ENCODE data around the gene ARID1B.

Gene ARID1B

GRCh38 chr6:156910011-156910334, 132.8 kb downstream of the ARID1B start:
- no peak overlapping the region for H3K4me3 ChIP-seq (ENCODE audit: low read depth, low read length)
- no peak for DNase-seq (ENCODE audit: low read depth)
- TF ChIP-seq CTCF (conservative IDR thresholded peaks at IDR 0.05; ENCODE audit: low read depth, low read length): no peak

- no peak overlapping the region for H3K4me3 ChIP-seq (ENCODE audit: low read depth, low read length)
- TF ChIP-seq CTCF (conservative IDR thresholded peaks at IDR 0.05; ENCODE audit: low read depth, low read length): no peak
- DNase-seq (ENCODE audit: low read depth): peak; percentile 35
Measured at GRCh38 chr6:156910938-156911337, 133.8 kb downstream of the ARID1B start.

GRCh38 chr6:156911581-156911980, 134.4 kb downstream of the ARID1B start:
- TF ChIP-seq CTCF (conservative IDR thresholded peaks at IDR 0.05; ENCODE audit: low read depth, low read length): no peak
- no peak overlapping the region for H3K4me3 ChIP-seq (ENCODE audit: low read depth, low read length)
- no peak for DNase-seq (ENCODE audit: low read depth)

GRCh38 chr6:156912431-156912830, 135.3 kb downstream of the ARID1B start:
- TF ChIP-seq CTCF (conservative IDR thresholded peaks at IDR 0.05; ENCODE audit: low read depth, low read length): no peak

GRCh38 chr6:156914181-156914580, 137.0 kb downstream of the ARID1B start:
- no peak for TF ChIP-seq CTCF (conservative IDR thresholded peaks at IDR 0.05; ENCODE audit: low read depth, low read length)
- no peak overlapping the region for H3K4me3 ChIP-seq (ENCODE audit: low read depth, low read length)
- DNase-seq (ENCODE audit: low read depth): no peak

More at GRCh38 chr6:156912431-156912830, 135.3 kb downstream of the ARID1B start:
- no peak overlapping the region for H3K4me3 ChIP-seq (ENCODE audit: low read depth, low read length)
- DNase-seq (ENCODE audit: low read depth): no peak

- H3K4me3 ChIP-seq (ENCODE audit: low read depth, low read length): no peak overlapping the region
- peak; percentile 39 for DNase-seq (ENCODE audit: low read depth)
- no peak for TF ChIP-seq CTCF (conservative IDR thresholded peaks at IDR 0.05; ENCODE audit: low read depth, low read length)
Measured at GRCh38 chr6:156916130-156916801, 139.1 kb downstream of the ARID1B start.

- peak; percentile 61 for DNase-seq (ENCODE audit: low read depth)
- no peak for TF ChIP-seq CTCF (conservative IDR thresholded peaks at IDR 0.05; ENCODE audit: low read depth, low read length)
Measured at GRCh38 chr6:156917213-156917612, 140.0 kb downstream of the ARID1B start.

More at GRCh38 chr6:156917213-156917612, 140.0 kb downstream of the ARID1B start:
- no peak overlapping the region for H3K4me3 ChIP-seq (ENCODE audit: low read depth, low read length)

Data from choroid plexus epithelial cell (primary cell).